Keratinocyte (primary cell): ENCODE measurements around the gene SPDYE16. TPM values are rescaled to one million over a fixed set of nuclear protein-coding genes. Genes with fewer than 3 reads are reported as not detected.
A peak's percentile ranks its signal among the peaks of the same experiment; 100 is the strongest.
"Not testable (repeated sequence)": the region's sequence is repeated elsewhere in the genome, so short reads cannot be mapped to it uniquely, and the experiment has no call there.

ENCODE experiments used
- DNase-seq: peaks from one replicate; pipeline ENCODE4 v3.0.0-alpha.2; 2011; ENCODE audit warnings: low read depth, missing footprints, low spot score
- FAIRE-seq: peaks from 2 replicates; lab custom pipeline; 2011; peaks lifted over from hg19 to GRCh38; lab: Jason Lieb, UNC
- H2AFZ ChIP-seq: 2 replicates; pipeline ENCODE4 v1.6.0; 2012; ENCODE audit warnings: low read length, control low read depth, inconsistent platforms; ENCODE audit not compliant: control insufficient read depth
- H3K27ac ChIP-seq: 2 replicates; pipeline ENCODE4 v1.5.1; 2011; ENCODE audit warnings: low read length; ENCODE audit not compliant: control insufficient read depth, insufficient read depth
- H3K27me3 ChIP-seq: 3 replicates; pipeline ENCODE4 v1.6.0; 2011; ENCODE audit warnings: low read length; ENCODE audit not compliant: control insufficient read depth, insufficient read depth; ENCODE audit errors: extremely low read depth
- H3K36me3 ChIP-seq, 2 experiments: 2 replicates in 1 of 2; 3 replicates in 1 of 2; pipeline ENCODE4 v1.5.1; 2011; ENCODE audit warnings: low read length in 2 of 2, mild to moderate bottlenecking in 1 of 2; ENCODE audit not compliant: control insufficient read depth in 2 of 2, insufficient read depth in 2 of 2; ENCODE audit errors: extremely low read depth in 1 of 2
- H3K4me1 ChIP-seq: 3 replicates; pipeline ENCODE4 v1.5.1; 2011; ENCODE audit warnings: low read length; ENCODE audit not compliant: control insufficient read depth, insufficient read depth; ENCODE audit errors: extremely low read depth
- H3K4me2 ChIP-seq: 3 replicates; pipeline ENCODE4 v1.6.0; 2011; ENCODE audit warnings: low read depth, low read length; ENCODE audit not compliant: control insufficient read depth, insufficient read depth; ENCODE audit errors: extremely low read depth
- H3K4me3 ChIP-seq, 3 experiments: fragments of 200-600 bp in 1 of 3; sonication (generic) in 1 of 3; 2 replicates in 2 of 3; 3 replicates in 1 of 3; pipeline ENCODE4 v1.5.1; 2011 to 2016; ENCODE audit warnings: low read length in 3 of 3, mild to moderate bottlenecking in 3 of 3, control low read depth in 2 of 3, inconsistent platforms in 1 of 3, low read depth in 1 of 3, mixed read lengths in 1 of 3, mixed run types in 1 of 3, moderate library complexity in 1 of 3; ENCODE audit not compliant: control insufficient read depth in 2 of 3, insufficient read depth in 2 of 3; ENCODE audit errors: extremely low read depth in 1 of 3
- H3K79me2 ChIP-seq: 2 replicates; pipeline ENCODE4 v1.6.0; 2012; ENCODE audit warnings: low read length; ENCODE audit not compliant: control insufficient read depth, insufficient read depth
- H3K9ac ChIP-seq: 3 replicates; pipeline ENCODE4 v1.6.0; 2011; ENCODE audit warnings: low read length; ENCODE audit not compliant: control insufficient read depth, insufficient read depth; ENCODE audit errors: extremely low read depth
- H3K9me1 ChIP-seq: 3 replicates; pipeline ENCODE4 v1.6.0; 2011; ENCODE audit warnings: low read length; ENCODE audit not compliant: control insufficient read depth, insufficient read depth; ENCODE audit errors: extremely low read depth
- H3K9me3 ChIP-seq: 2 replicates; pipeline ENCODE4 v1.5.1; 2012; ENCODE audit warnings: low read depth, low read length; ENCODE audit not compliant: control insufficient read depth
- H4K20me1 ChIP-seq: 3 replicates; pipeline ENCODE4 v1.6.0; 2011; ENCODE audit warnings: low read length; ENCODE audit not compliant: control insufficient read depth, insufficient read depth; ENCODE audit errors: extremely low read depth
- dilution Hi-C: fragments of 300-500 bp; cut with MboI; formaldehyde crosslinking; loops from one replicate; pipeline ENCODE4 v1.7.0; 2020; ENCODE audit warnings: low sequenced_read_pairs; ENCODE audit not compliant: extremely low pct_ligation_motif_present
- polyA plus RNA-seq, 5 experiments: library from polyadenylated mRNA; depleted of rRNA in 3 of 5; stranded (reverse) in 3 of 5; stranded (forward) in 1 of 5; unstranded in 1 of 5; fragments of >200 nt; gene quantifications; 1 replicate in 1 of 5; 2 replicates in 3 of 5; 3 replicates in 1 of 5; pipeline versions ENCODE4 v1.2.1 to v1.2.3, GENCODE V29; 2011 to 2012; ENCODE audit warnings: missing spikeins in 2 of 5, low read depth in 1 of 5, low replicate concordance in 1 of 5

The SPDYE16 gene
- polyA plus RNA-seq, 1 donor (not counting 4 experiments of a cell fraction or from before 2014, with no cell fraction given): not detected

DNA sequence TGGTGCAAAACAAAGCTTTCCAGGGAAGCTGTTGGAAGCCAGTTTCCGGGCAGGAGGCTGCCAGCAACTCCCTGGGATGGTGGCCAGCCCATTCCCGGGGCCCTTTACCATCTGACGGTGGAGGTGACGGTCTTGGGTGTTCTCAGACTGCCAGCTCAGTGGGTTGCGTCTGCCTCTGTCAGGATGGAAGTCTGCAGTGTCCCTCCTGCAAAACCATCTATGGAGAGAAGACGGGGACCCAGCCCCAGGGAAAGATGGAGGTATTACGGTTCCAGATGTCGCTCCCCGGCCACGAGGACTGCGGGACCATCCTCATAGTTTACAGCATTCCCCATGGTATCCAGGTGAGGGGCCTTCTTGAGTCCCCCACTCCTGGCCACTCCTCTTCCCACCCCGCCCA is 39.9 kb downstream of the SPDYE16 start:
- H3K9me3 ChIP-seq, H3K9me1 ChIP-seq, H2AFZ ChIP-seq, H4K20me1 ChIP-seq, H3K4me3 ChIP-seq, FAIRE-seq, H3K9ac ChIP-seq, H3K27me3 ChIP-seq, H3K79me2 ChIP-seq, DNase-seq, H3K27ac ChIP-seq, H3K4me1 ChIP-seq, H3K4me2 ChIP-seq, dilution Hi-C loops: not testable (repeated sequence)
- H3K36me3 ChIP-seq: peaks cover 6 to 17% of the 10 kb centered on the region in 2 experiments

DNA sequence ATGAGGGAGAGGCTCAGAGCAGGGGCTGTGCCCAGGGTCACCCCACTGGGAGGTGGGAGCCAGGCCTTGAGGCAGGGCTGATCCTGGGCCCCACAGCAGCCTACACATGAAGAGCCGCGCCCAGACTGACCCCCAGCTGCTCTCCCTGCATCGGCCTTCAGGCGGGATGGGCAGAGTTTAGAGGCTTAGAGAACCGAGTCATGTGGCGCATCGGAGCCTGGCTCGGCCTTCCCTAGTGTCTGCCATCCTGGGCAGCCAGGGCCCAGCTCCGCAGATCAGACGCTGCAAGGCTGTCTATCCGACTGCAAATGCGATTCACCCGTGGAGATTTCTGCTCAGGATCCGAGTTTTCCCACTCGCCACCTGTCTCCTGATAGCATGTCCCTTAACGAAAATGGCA is 40.3 kb downstream of the SPDYE16 start:
- H3K4me2 ChIP-seq, H3K9me3 ChIP-seq, H3K79me2 ChIP-seq, FAIRE-seq, H2AFZ ChIP-seq, H3K27me3 ChIP-seq, H3K9me1 ChIP-seq, H3K4me3 ChIP-seq, H4K20me1 ChIP-seq, H3K27ac ChIP-seq, dilution Hi-C loops, H3K4me1 ChIP-seq, DNase-seq, H3K9ac ChIP-seq: not testable (repeated sequence)
- peaks cover 6 to 17% of the 10 kb centered on the region in 2 experiments for H3K36me3 ChIP-seq

DNA sequence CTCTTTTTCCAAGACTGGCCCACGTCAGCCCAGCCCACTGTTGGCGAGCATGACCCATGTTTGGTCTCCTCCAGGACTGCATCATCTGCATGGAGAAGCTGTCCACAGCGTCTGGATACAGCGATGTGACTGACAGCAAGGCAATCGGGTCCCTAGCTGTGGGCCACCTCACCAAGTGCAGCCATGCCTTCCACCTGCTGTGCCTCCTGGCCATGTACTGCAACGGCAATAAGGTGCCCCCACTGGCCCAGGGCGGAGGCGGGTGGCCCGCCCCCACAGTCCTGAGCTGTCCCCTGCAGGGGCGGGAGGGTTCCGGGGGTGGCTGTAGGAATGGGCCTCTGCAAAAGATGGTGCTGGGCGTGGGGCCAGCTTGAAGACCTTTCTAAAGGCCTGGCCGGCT is 40.9 kb downstream of the SPDYE16 start:
- H3K4me3 ChIP-seq, H3K79me2 ChIP-seq, H2AFZ ChIP-seq, H3K9me1 ChIP-seq, FAIRE-seq, H4K20me1 ChIP-seq, H3K9ac ChIP-seq, H3K27ac ChIP-seq, H3K4me2 ChIP-seq, H3K9me3 ChIP-seq, dilution Hi-C loops, H3K4me1 ChIP-seq, H3K27me3 ChIP-seq, DNase-seq: not testable (repeated sequence)
- peaks cover 6 to 17% of the 10 kb centered on the region in 2 experiments for H3K36me3 ChIP-seq

DNA sequence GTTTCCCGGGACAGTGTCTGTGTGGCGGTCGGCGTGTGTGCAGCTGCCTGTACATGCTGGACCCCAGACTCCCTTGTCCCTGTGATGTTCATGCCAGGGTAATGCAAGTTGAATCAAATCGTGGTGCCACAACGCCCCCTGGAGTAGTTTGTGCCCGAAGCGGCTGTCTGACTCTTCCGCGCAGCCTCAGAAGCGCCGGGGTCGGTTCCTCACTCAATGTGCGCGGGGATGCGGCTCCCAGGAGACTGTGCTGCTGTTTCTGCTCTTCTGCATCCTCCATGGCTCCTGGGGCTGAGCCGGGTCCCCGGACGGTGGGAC is 43.2 kb downstream of the SPDYE16 start:
- H2AFZ ChIP-seq, H4K20me1 ChIP-seq, DNase-seq, H3K9me3 ChIP-seq, H3K36me3 ChIP-seq, H3K4me2 ChIP-seq, H3K27me3 ChIP-seq, H3K9me1 ChIP-seq, H3K27ac ChIP-seq, H3K4me1 ChIP-seq, H3K4me3 ChIP-seq, H3K9ac ChIP-seq, dilution Hi-C loops, FAIRE-seq, H3K79me2 ChIP-seq: not testable (repeated sequence)

DNA sequence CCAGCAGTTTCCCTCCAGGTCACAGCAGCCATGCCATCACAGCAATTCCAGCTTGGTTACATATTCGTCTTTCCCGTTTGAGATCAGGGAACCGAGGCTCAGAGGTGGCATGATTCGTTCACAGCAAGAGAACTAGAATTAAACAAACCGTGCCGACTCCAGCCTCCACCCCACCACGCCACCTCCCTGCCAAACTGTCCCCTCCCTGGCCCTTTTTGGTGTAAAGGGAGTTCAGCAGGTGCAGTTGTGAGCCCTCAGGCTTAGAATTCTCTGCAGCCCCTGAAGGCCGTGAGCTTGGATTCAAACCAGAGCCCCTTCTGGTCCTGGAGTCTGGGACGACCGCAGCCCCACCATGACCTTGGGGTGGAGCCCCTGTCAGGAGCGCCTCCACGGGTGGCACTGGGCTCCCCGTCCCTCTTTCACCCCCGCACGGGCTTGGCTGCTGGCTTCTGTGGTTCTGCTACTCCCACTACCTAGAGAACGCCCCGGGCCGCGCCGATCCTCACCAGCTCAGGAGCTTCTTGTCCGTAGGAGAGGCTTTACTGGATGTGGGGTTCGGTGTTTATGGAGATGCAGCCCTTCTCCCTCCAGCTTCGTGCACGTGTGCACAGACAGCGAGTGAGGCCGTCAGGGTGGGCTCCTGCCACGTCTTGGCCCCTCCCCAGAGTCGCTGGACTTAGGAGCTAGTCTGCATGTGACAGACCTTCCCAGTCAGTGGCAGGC is 43.7 kb downstream of the SPDYE16 start:
- H3K4me1 ChIP-seq, H4K20me1 ChIP-seq, dilution Hi-C loops, H3K27ac ChIP-seq, DNase-seq, H3K9me1 ChIP-seq, H3K4me3 ChIP-seq, H3K4me2 ChIP-seq, H3K36me3 ChIP-seq, H2AFZ ChIP-seq, H3K79me2 ChIP-seq, H3K9ac ChIP-seq, H3K9me3 ChIP-seq, H3K27me3 ChIP-seq: not testable (repeated sequence)
- peak; percentile 68 for FAIRE-seq
